MM.1S (cell line): Measurements from ENCODE around the gene ANKRD44.

ENCODE experiments used
- DNase-seq: peaks from one replicate; pipeline ENCODE4 v3.0.0-alpha.2; 2015
- H2AFZ ChIP-seq: fragments of 300-600 bp; sonication (generic); 2 replicates; pipeline ENCODE4 v1.6.0; 2016; ENCODE audit warnings: antibody characterized with exemption, low read length
- H3F3A ChIP-seq: fragments of 300-600 bp; sonication (generic); 2 replicates; pipeline ENCODE4 v1.6.1; 2016; ENCODE audit warnings: mild to moderate bottlenecking, antibody characterized with exemption, low read length, moderate library complexity, mixed read lengths; ENCODE audit not compliant: insufficient read depth
- H3K27ac ChIP-seq: fragments of 300-600 bp; sonication (generic); 2 replicates; pipeline ENCODE4 v1.5.1; 2016; ENCODE audit warnings: mild to moderate bottlenecking, low read length
- H3K27me3 ChIP-seq: fragments of 300-600 bp; sonication (generic); replicated peaks from 2 replicates; pipeline ENCODE4 v1.6.0; 2016; ENCODE audit warnings: low read length; ENCODE audit not compliant: insufficient read depth
- H3K36me3 ChIP-seq: fragments of 300-600 bp; sonication (generic); replicated peaks from 2 replicates; pipeline ENCODE4 v1.6.1; 2016; ENCODE audit warnings: mild to moderate bottlenecking, low read length, mixed read lengths; ENCODE audit not compliant: insufficient read depth
- H3K4me1 ChIP-seq: fragments of 300-600 bp; sonication (generic); 2 replicates; pipeline ENCODE4 v1.6.1; 2016; ENCODE audit warnings: low read length, mixed read lengths
- H3K4me2 ChIP-seq: fragments of 300-600 bp; sonication (generic); 2 replicates; pipeline ENCODE4 v1.6.0; 2016; ENCODE audit warnings: low read depth, low read length
- H3K4me3 ChIP-seq: fragments of 300-600 bp; sonication (generic); 2 replicates; pipeline ENCODE4 v1.5.1; 2016; ENCODE audit warnings: low read length, mixed read lengths
- H3K79me2 ChIP-seq: fragments of 300-600 bp; sonication (generic); 2 replicates; pipeline ENCODE4 v1.6.1; 2016; ENCODE audit warnings: mixed run types, low read length, mixed read lengths
- H3K9ac ChIP-seq: fragments of 300-600 bp; sonication (generic); 2 replicates; pipeline ENCODE4 v1.6.1; 2016; ENCODE audit warnings: low read length, mixed read lengths
- H3K9me2 ChIP-seq: fragments of 300-600 bp; sonication (generic); replicated peaks from 2 replicates; pipeline ENCODE4 v1.6.1; 2016; ENCODE audit warnings: mild to moderate bottlenecking, low read length, mixed read lengths; ENCODE audit not compliant: insufficient read depth
- H3K9me3 ChIP-seq: fragments of 300-600 bp; sonication (generic); replicated peaks from 2 replicates; pipeline ENCODE4 v1.6.1; 2016; ENCODE audit warnings: mild to moderate bottlenecking, low read length, mixed read lengths; ENCODE audit not compliant: insufficient read depth
- H4K20me1 ChIP-seq: fragments of 300-600 bp; sonication (generic); 2 replicates; pipeline ENCODE4 v1.6.1; 2016; ENCODE audit warnings: mild to moderate bottlenecking, low read length, moderate library complexity, mixed read lengths; ENCODE audit not compliant: insufficient read depth
- CTCF ChIP-seq: fragments of 300-600 bp; sonication (generic); IDR thresholded peaks from 2 replicates; pipeline ENCODE4 v1.5.1; 2016; ENCODE audit warnings: antibody characterized with exemption, low read length, mixed read lengths
- EZH2 ChIP-seq: fragments of 300-600 bp; sonication (generic); optimal IDR thresholded peaks from 2 replicates; pipeline ENCODE3; 2017; ENCODE audit warnings: low read depth, mild to moderate bottlenecking, antibody characterized with exemption, low read length, mixed read lengths
- EZH2phosphoT487 ChIP-seq: fragments of 300-600 bp; sonication (generic); IDR thresholded peaks from 2 replicates; pipeline ENCODE4 v1.6.1; 2018; ENCODE audit warnings: antibody characterized with exemption, low read length

ANKRD44 gene

GRCh38 chr2:196980001-196980400, 330.6 kb downstream of the ANKRD44 start:
- H3K9ac ChIP-seq = no peak overlapping the region
- no peak overlapping the region for H3K27ac ChIP-seq
- H3K4me2 ChIP-seq = no peak overlapping the region
- no peaks in the 10 kb centered on the region for H3K27me3 ChIP-seq
- H3F3A ChIP-seq = no peaks in the 10 kb centered on the region
- no peaks in the 10 kb centered on the region for H3K79me2 ChIP-seq
- no peaks in the 10 kb centered on the region for H3K9me3 ChIP-seq
- H2AFZ ChIP-seq = no peak overlapping the region
- H3K36me3 ChIP-seq = no peaks in the 10 kb centered on the region
- no peak overlapping the region for H3K4me3 ChIP-seq
- H3K4me1 ChIP-seq = no peaks in the 10 kb centered on the region
- DNase-seq = no peak
- H3K9me2 ChIP-seq = no peaks in the 10 kb centered on the region
- TF ChIP-seq CTCF (no peak), EZH2 (no peak), EZH2phosphoT487 (no peak)
- H4K20me1 ChIP-seq = no peaks in the 10 kb centered on the region

- H2AFZ ChIP-seq = no peak overlapping the region
- no peak for DNase-seq
- H3F3A ChIP-seq = no peaks in the 10 kb centered on the region
- no peak for TF ChIP-seq EZH2phosphoT487
- TF ChIP-seq EZH2 = no peak
- no peak for TF ChIP-seq CTCF
- H3K9me3 ChIP-seq = no peaks in the 10 kb centered on the region
- H3K27ac ChIP-seq = no peak overlapping the region
- no peaks in the 10 kb centered on the region for H3K4me1 ChIP-seq
- H3K4me3 ChIP-seq = no peak overlapping the region
- H3K36me3 ChIP-seq = no peaks in the 10 kb centered on the region
- no peaks in the 10 kb centered on the region for H3K27me3 ChIP-seq
- H4K20me1 ChIP-seq = no peaks in the 10 kb centered on the region
- no peaks in the 10 kb centered on the region for H3K9me2 ChIP-seq
- no peak overlapping the region for H3K4me2 ChIP-seq
- no peak overlapping the region for H3K9ac ChIP-seq
- no peaks in the 10 kb centered on the region for H3K79me2 ChIP-seq
Observed at GRCh38 chr2:196977507-196977906, 333.1 kb downstream of the ANKRD44 start.

- TF ChIP-seq CTCF = no peak
- no peak for TF ChIP-seq EZH2
- TF ChIP-seq EZH2phosphoT487 = no peak
- H3K4me2 ChIP-seq = no peak overlapping the region
- H3K4me1 ChIP-seq = no peaks in the 10 kb centered on the region
- H3K9me2 ChIP-seq = no peaks in the 10 kb centered on the region
- no peaks in the 10 kb centered on the region for H3K36me3 ChIP-seq
- H3K79me2 ChIP-seq = no peaks in the 10 kb centered on the region
- no peak for DNase-seq
- H2AFZ ChIP-seq = no peak overlapping the region
- H3K27me3 ChIP-seq = no peaks in the 10 kb centered on the region
- H3K9me3 ChIP-seq = no peaks in the 10 kb centered on the region
- H3F3A ChIP-seq = no peaks in the 10 kb centered on the region
- no peak overlapping the region for H3K9ac ChIP-seq
- no peaks in the 10 kb centered on the region for H4K20me1 ChIP-seq
- no peak overlapping the region for H3K4me3 ChIP-seq
- H3K27ac ChIP-seq = no peak overlapping the region
Observed at GRCh38 chr2:196974970-196975369, 335.6 kb downstream of the ANKRD44 start.
